Measurements from ENCODE around the gene SSTR4. TPM values are rescaled to one million over a fixed set of nuclear protein-coding genes. Genes with fewer than 3 reads are reported as not detected.

Gene SSTR4
- total RNA-seq, 2 experiments from 2014 or later = not detected

Other genes starting within 250 kb of the SSTR4 start
- not detected for gene THBD, start 14.4 kb downstream of the SSTR4 start, total RNA-seq
- under 1 TPM in 1 of 2 experiments, not detected in 1; 0.05 TPM for gene CD93, start 51.0 kb downstream of the SSTR4 start, total RNA-seq